ENCODE results near the gene ANKDD1B. TPM values are rescaled to one million over a fixed set of nuclear protein-coding genes. Genes with fewer than 3 reads are reported as not detected.

ANKDD1B gene
- total and polyA plus RNA-seq, 5 donors, result 0.11 to 0.71 (median 0.36) TPM

GRCh38 chr5:75639535-75640311, 28.5 kb downstream of the ANKDD1B start:
- Histone ChIP-seq H3K4me3 (ENCODE audit: low read length) (no peak overlapping the region), H3K4me1 (ENCODE audit: control insufficient read depth, insufficient read depth, low read length) (no peaks in the 10 kb centered on the region), H3K27me3 (ENCODE audit: control insufficient read depth, insufficient read depth) (no peaks in the 10 kb centered on the region), H3K9me3 (ENCODE audit: control insufficient read depth, low read length) (no peaks in the 10 kb centered on the region), H3K27ac (ENCODE audit: low read length) (no peak overlapping the region)
- intact Hi-C loops (cut with DNase I), result no loop called here
- 64% methylated on average over 3 of the region's 3 CpGs for WGBS
- ATAC-seq (no peak), DNase-seq (no peak)

- no peak for ATAC-seq
- intact Hi-C loops (cut with DNase I), result no loop called here
Measured at GRCh38 chr5:75640395-75640794, 29.1 kb downstream of the ANKDD1B start.

GRCh38 chr5:75640826-75641225, 29.6 kb downstream of the ANKDD1B start:
- 56% methylated on average over 2 of the region's 2 CpGs for WGBS
- no peak overlapping the region for H3K4me3 ChIP-seq (ENCODE audit: low read length)
- no peak for DNase-seq
- ATAC-seq, result no peak
- intact Hi-C loops (cut with DNase I), result no loop called here
- no peaks in the 10 kb centered on the region for H3K27me3 ChIP-seq (ENCODE audit: control insufficient read depth, insufficient read depth)
- H3K4me1 ChIP-seq (ENCODE audit: control insufficient read depth, insufficient read depth, low read length), result no peaks in the 10 kb centered on the region
- H3K27ac ChIP-seq (ENCODE audit: low read length), result no peak overlapping the region
- H3K9me3 ChIP-seq (ENCODE audit: control insufficient read depth, low read length), result no peaks in the 10 kb centered on the region

More at GRCh38 chr5:75640395-75640794, 29.1 kb downstream of the ANKDD1B start:
- no peak for DNase-seq
- no peaks in the 10 kb centered on the region for H3K27me3 ChIP-seq (ENCODE audit: control insufficient read depth, insufficient read depth)
- no peaks in the 10 kb centered on the region for H3K9me3 ChIP-seq (ENCODE audit: control insufficient read depth, low read length)
- no peak overlapping the region for H3K27ac ChIP-seq (ENCODE audit: low read length)
- no peak overlapping the region for H3K4me3 ChIP-seq (ENCODE audit: low read length)
- H3K4me1 ChIP-seq (ENCODE audit: control insufficient read depth, insufficient read depth, low read length), result no peaks in the 10 kb centered on the region

GRCh38 chr5:75648712-75649111, 37.5 kb downstream of the ANKDD1B start:
- no peaks in the 10 kb centered on the region for H3K27me3 ChIP-seq (ENCODE audit: control insufficient read depth, insufficient read depth)
- ATAC-seq (no peak), DNase-seq (no peak)
- no peak overlapping the region for H3K4me3 ChIP-seq (ENCODE audit: low read length)
- no peaks in the 10 kb centered on the region for H3K9me3 ChIP-seq (ENCODE audit: control insufficient read depth, low read length)
- WGBS, result 91% methylated on average over 2 of the region's 2 CpGs
- no peaks in the 10 kb centered on the region for H3K4me1 ChIP-seq (ENCODE audit: control insufficient read depth, insufficient read depth, low read length)
- no peak overlapping the region for H3K27ac ChIP-seq (ENCODE audit: low read length)
- intact Hi-C loops (cut with DNase I), result no loop called here

- DNase-seq (no peak), ATAC-seq (no peak)
- H3K4me3 ChIP-seq (ENCODE audit: low read length), result no peak overlapping the region
- H3K9me3 ChIP-seq (ENCODE audit: control insufficient read depth, low read length), result no peaks in the 10 kb centered on the region
- H3K4me1 ChIP-seq (ENCODE audit: control insufficient read depth, insufficient read depth, low read length), result no peaks in the 10 kb centered on the region
- no peaks in the 10 kb centered on the region for H3K27me3 ChIP-seq (ENCODE audit: control insufficient read depth, insufficient read depth)
- intact Hi-C loops (cut with DNase I), result no loop called here
- 93% methylated on average over 4 of the region's 4 CpGs for WGBS
- H3K27ac ChIP-seq (ENCODE audit: low read length), result no peak overlapping the region
Measured at GRCh38 chr5:75651575-75652238, 40.5 kb downstream of the ANKDD1B start.

- H3K4me3 ChIP-seq (ENCODE audit: low read length), result no peak overlapping the region
- H3K9me3 ChIP-seq (ENCODE audit: control insufficient read depth, low read length), result no peaks in the 10 kb centered on the region
- ATAC-seq (no peak), DNase-seq (no peak)
- no peaks in the 10 kb centered on the region for H3K27me3 ChIP-seq (ENCODE audit: control insufficient read depth, insufficient read depth)
- no peaks in the 10 kb centered on the region for H3K4me1 ChIP-seq (ENCODE audit: control insufficient read depth, insufficient read depth, low read length)
- 38% methylated on average over 2 of the region's 2 CpGs for WGBS
- no peak overlapping the region for H3K27ac ChIP-seq (ENCODE audit: low read length)
- intact Hi-C loops (cut with DNase I), result no loop called here
Measured at GRCh38 chr5:75653521-75653920, 42.3 kb downstream of the ANKDD1B start.

GRCh38 chr5:75654693-75655295, 43.5 kb downstream of the ANKDD1B start:
- no peaks in the 10 kb centered on the region for H3K9me3 ChIP-seq (ENCODE audit: control insufficient read depth, low read length)
- DNase-seq, result peak; percentile 59 to 87 (median 76)
- H3K4me1 ChIP-seq (ENCODE audit: control insufficient read depth, insufficient read depth, low read length), result no peaks in the 10 kb centered on the region
- 58% methylated on average over 19 of the region's 19 CpGs for WGBS
- peak; percentile 91 to 94 for ATAC-seq
- H3K27ac ChIP-seq (ENCODE audit: low read length), result no peak overlapping the region
- H3K27me3 ChIP-seq (ENCODE audit: control insufficient read depth, insufficient read depth), result no peaks in the 10 kb centered on the region
- intact Hi-C loops (cut with DNase I), result no loop called here
- H3K4me3 ChIP-seq (ENCODE audit: low read length), result no peak overlapping the region

- no peaks in the 10 kb centered on the region for H3K9me3 ChIP-seq (ENCODE audit: control insufficient read depth, low read length)
- no peaks in the 10 kb centered on the region for H3K4me1 ChIP-seq (ENCODE audit: control insufficient read depth, insufficient read depth, low read length)
- 41% methylated on average over 9 of the region's 9 CpGs for WGBS
- no peak overlapping the region for H3K27ac ChIP-seq (ENCODE audit: low read length)
- peak in 2 of 3 donors; percentile 21 to 58 for DNase-seq
- no peaks in the 10 kb centered on the region for H3K27me3 ChIP-seq (ENCODE audit: control insufficient read depth, insufficient read depth)
- peak; percentile 66 to 78 for ATAC-seq
- peak overlapping the region; percentile 54 for H3K4me3 ChIP-seq (ENCODE audit: low read length)
- intact Hi-C loops (cut with DNase I), result no loop called here
Measured at GRCh38 chr5:75656311-75657003, 45.2 kb downstream of the ANKDD1B start.

- Histone ChIP-seq H3K9me3 (ENCODE audit: control insufficient read depth, low read length) (no peaks in the 10 kb centered on the region), H3K4me1 (ENCODE audit: control insufficient read depth, insufficient read depth, low read length) (no peaks in the 10 kb centered on the region), H3K27ac (ENCODE audit: low read length) (no peak overlapping the region), H3K4me3 (ENCODE audit: low read length) (no peak overlapping the region), H3K27me3 (ENCODE audit: control insufficient read depth, insufficient read depth) (no peaks in the 10 kb centered on the region)
- DNase-seq (no peak), ATAC-seq (no peak)
- intact Hi-C loops (cut with DNase I), result no loop called here
- WGBS, result 91% methylated on average over 3 of the region's 3 CpGs
Measured at GRCh38 chr5:75659791-75660450, 48.7 kb downstream of the ANKDD1B start.

GRCh38 chr5:75660678-75661465, 49.6 kb downstream of the ANKDD1B start:
- H3K9me3 ChIP-seq (ENCODE audit: control insufficient read depth, low read length), result no peaks in the 10 kb centered on the region
- DNase-seq, result no peak
- intact Hi-C loops (cut with DNase I), result no loop called here
- no peak for ATAC-seq
- no peaks in the 10 kb centered on the region for H3K27me3 ChIP-seq (ENCODE audit: control insufficient read depth, insufficient read depth)
- H3K4me3 ChIP-seq (ENCODE audit: low read length), result no peak overlapping the region
- H3K27ac ChIP-seq (ENCODE audit: low read length), result no peak overlapping the region
- H3K4me1 ChIP-seq (ENCODE audit: control insufficient read depth, insufficient read depth, low read length), result no peaks in the 10 kb centered on the region
- 84% methylated on average over 16 of the region's 16 CpGs for WGBS

Measured in right cardiac atrium (tissue), 5 donors.